ENCODE results near the gene SSBP3.

Gene SSBP3

DNA sequence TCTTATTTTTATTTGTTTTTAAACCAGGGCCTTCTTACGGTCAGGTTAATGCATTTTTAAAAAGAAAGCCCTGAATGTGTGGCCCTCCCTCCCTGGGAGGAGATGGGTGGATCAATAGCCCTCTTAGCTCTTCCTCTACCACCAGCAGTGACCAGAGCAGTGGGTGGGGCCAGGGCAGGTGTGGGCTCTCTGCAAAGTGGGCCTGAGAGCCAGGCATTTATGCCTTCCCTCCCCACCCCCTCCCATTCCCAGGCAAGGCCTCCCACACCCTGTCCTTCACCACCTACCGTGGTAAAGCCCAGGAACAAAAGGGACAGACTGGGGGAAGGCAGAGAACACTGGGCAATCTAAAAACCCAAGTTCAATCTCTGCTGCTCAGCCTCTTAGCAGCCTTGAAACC is 63.9 kb downstream of the SSBP3 start:
- Histone ChIP-seq H3K27ac (no peak overlapping the region), H2AFZ (no peak overlapping the region), H3K27me3 (ENCODE audit: control insufficient read depth, insufficient read depth, low read length) (no peaks in the 10 kb centered on the region), H3K4me1 (no peaks in the 10 kb centered on the region), H3K4me3 (ENCODE audit: low read depth, low read length) (no peak overlapping the region), H3K9me3 (ENCODE audit: control insufficient read depth, low read length) (no peaks in the 10 kb centered on the region), H3K79me2 (peaks cover 13% of the 10 kb centered on the region), H3K36me3 (ENCODE audit: control insufficient read depth, insufficient read depth, low read length) (no peaks in the 10 kb centered on the region), H3K4me2 (ENCODE audit: low read length) (no peak overlapping the region), H3K9ac (no peak overlapping the region)
- no peak for TF ChIP-seq CTCF (IDR thresholded peaks at IDR 0.05)

- TF ChIP-seq CTCF (IDR thresholded peaks at IDR 0.05), result no peak
- H3K4me2 ChIP-seq (ENCODE audit: low read length), result no peak overlapping the region
- H3K4me3 ChIP-seq (ENCODE audit: low read depth, low read length), result no peak overlapping the region
- H3K4me1 ChIP-seq, result no peaks in the 10 kb centered on the region
- no peak overlapping the region for H3K27ac ChIP-seq
- H3K9me3 ChIP-seq (ENCODE audit: control insufficient read depth, low read length), result no peaks in the 10 kb centered on the region
- H3K27me3 ChIP-seq (ENCODE audit: control insufficient read depth, insufficient read depth, low read length), result no peaks in the 10 kb centered on the region
- no peak overlapping the region for H2AFZ ChIP-seq
- H3K36me3 ChIP-seq (ENCODE audit: control insufficient read depth, insufficient read depth, low read length), result no peaks in the 10 kb centered on the region
- no peak overlapping the region for H3K9ac ChIP-seq
- peaks cover 13% of the 10 kb centered on the region for H3K79me2 ChIP-seq
Observed at GRCh38 chr1:54341763-54342162, 64.4 kb downstream of the SSBP3 start.

DNA sequence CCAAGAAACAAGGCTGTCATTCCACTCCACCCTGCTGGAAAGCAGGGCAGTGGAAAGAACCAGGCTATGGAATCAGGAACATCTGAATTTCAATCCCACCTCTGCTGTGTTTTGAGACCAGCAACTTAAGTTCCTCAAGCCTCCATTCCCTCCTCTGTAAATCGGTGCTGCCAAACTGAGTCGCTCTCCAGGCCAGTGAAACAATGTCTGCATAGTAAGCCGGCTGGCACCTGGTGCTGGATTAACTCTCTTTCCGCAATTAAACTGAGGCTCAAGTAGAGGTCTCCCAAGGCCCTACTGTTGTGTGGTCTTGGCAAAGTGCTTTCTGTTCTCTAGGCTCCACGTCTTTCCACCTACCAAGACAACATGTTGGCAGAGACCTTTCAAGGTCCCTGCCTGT is 65.3 kb downstream of the SSBP3 start:
- no peak overlapping the region for H3K27ac ChIP-seq

GRCh38 chr1:54340434-54340833 is 65.8 kb downstream of the SSBP3 start:
- H3K4me2 ChIP-seq (ENCODE audit: low read length), result no peak overlapping the region
- no peaks in the 10 kb centered on the region for H3K36me3 ChIP-seq (ENCODE audit: control insufficient read depth, insufficient read depth, low read length)
- no peaks in the 10 kb centered on the region for H3K27me3 ChIP-seq (ENCODE audit: control insufficient read depth, insufficient read depth, low read length)
- H3K4me1 ChIP-seq, result peaks cover 2% of the 10 kb centered on the region
- no peak overlapping the region for H3K4me3 ChIP-seq (ENCODE audit: low read depth, low read length)
- peaks cover 13% of the 10 kb centered on the region for H3K79me2 ChIP-seq
- no peak for TF ChIP-seq CTCF (IDR thresholded peaks at IDR 0.05)
- H2AFZ ChIP-seq, result no peak overlapping the region
- H3K9me3 ChIP-seq (ENCODE audit: control insufficient read depth, low read length), result no peaks in the 10 kb centered on the region
- H3K9ac ChIP-seq, result no peak overlapping the region
- no peak overlapping the region for H3K27ac ChIP-seq

More for the DNA sequence above, 65.3 kb downstream of the SSBP3 start:
- H3K4me3 ChIP-seq (ENCODE audit: low read depth, low read length), result no peak overlapping the region
- H2AFZ ChIP-seq, result no peak overlapping the region
- H3K4me2 ChIP-seq (ENCODE audit: low read length), result no peak overlapping the region
- H3K4me1 ChIP-seq, result no peaks in the 10 kb centered on the region
- no peaks in the 10 kb centered on the region for H3K27me3 ChIP-seq (ENCODE audit: control insufficient read depth, insufficient read depth, low read length)
- H3K9me3 ChIP-seq (ENCODE audit: control insufficient read depth, low read length), result no peaks in the 10 kb centered on the region
- no peak for TF ChIP-seq CTCF (IDR thresholded peaks at IDR 0.05)
- H3K36me3 ChIP-seq (ENCODE audit: control insufficient read depth, insufficient read depth, low read length), result no peaks in the 10 kb centered on the region
- H3K79me2 ChIP-seq, result peaks cover 13% of the 10 kb centered on the region
- no peak overlapping the region for H3K9ac ChIP-seq

DNA sequence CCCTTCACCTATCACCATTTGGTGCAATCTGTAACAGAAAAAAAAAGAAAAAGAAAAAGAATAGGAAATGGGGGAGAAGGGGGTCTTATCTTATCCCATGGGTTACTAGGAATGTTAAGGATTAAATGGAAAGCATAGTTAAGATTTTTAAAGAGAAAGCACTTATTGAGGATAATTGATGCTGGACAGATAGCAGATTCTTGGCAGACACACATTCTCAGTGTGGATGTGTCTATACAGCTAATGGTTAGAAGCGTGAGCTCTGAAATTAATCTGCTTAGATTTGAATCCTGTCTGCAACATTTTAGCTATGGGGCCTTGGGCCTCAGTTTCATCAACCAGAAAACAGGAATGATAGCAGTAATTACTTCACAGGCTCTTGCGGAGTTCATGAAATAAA is 67.1 kb downstream of the SSBP3 start:
- Histone ChIP-seq H3K9me3 (ENCODE audit: control insufficient read depth, low read length) (no peaks in the 10 kb centered on the region), H3K36me3 (ENCODE audit: control insufficient read depth, insufficient read depth, low read length) (no peaks in the 10 kb centered on the region), H3K4me2 (ENCODE audit: low read length) (no peak overlapping the region), H2AFZ (no peak overlapping the region), H3K27me3 (ENCODE audit: control insufficient read depth, insufficient read depth, low read length) (no peaks in the 10 kb centered on the region), H3K9ac (no peak overlapping the region), H3K27ac (no peak overlapping the region), H3K79me2 (peaks cover 6% of the 10 kb centered on the region), H3K4me1 (peaks cover 11% of the 10 kb centered on the region), H3K4me3 (ENCODE audit: low read depth, low read length) (no peak overlapping the region)
- TF ChIP-seq CTCF (IDR thresholded peaks at IDR 0.05), result no peak

Measured in parathyroid adenoma (tissue), 2 donors.